ENCODE results near the gene IQCK.
A peak's percentile ranks its signal among the peaks of the same experiment; 100 is the strongest.

IQCK gene

GRCh38 chr16:19883966-19884485, 166.0 kb downstream of the IQCK start:
- Histone ChIP-seq H3K36me3 (ENCODE audit: control insufficient read depth in 1 of 2, insufficient read depth in 2 of 2, low read length in 2 of 2) (no peaks in the 10 kb centered on the region), H3K4me1 (ENCODE audit: control insufficient read depth in 1 of 2, insufficient read depth in 2 of 2, low read length in 2 of 2) (peaks cover 0 to 24% of the 10 kb centered on the region in 2 donors), H3K9me3 (ENCODE audit: control insufficient read depth in 1 of 2, low read length in 2 of 2) (no peaks in the 10 kb centered on the region), H3K27me3 (ENCODE audit: low read depth, low read length) (no peaks in the 10 kb centered on the region), H3K4me3 (ENCODE audit: low read depth in 1 of 2, low read length in 2 of 2) (peak overlapping the region; percentile 48 to 75), H3K27ac (ENCODE audit: low read length) (no peak overlapping the region)

DNA sequence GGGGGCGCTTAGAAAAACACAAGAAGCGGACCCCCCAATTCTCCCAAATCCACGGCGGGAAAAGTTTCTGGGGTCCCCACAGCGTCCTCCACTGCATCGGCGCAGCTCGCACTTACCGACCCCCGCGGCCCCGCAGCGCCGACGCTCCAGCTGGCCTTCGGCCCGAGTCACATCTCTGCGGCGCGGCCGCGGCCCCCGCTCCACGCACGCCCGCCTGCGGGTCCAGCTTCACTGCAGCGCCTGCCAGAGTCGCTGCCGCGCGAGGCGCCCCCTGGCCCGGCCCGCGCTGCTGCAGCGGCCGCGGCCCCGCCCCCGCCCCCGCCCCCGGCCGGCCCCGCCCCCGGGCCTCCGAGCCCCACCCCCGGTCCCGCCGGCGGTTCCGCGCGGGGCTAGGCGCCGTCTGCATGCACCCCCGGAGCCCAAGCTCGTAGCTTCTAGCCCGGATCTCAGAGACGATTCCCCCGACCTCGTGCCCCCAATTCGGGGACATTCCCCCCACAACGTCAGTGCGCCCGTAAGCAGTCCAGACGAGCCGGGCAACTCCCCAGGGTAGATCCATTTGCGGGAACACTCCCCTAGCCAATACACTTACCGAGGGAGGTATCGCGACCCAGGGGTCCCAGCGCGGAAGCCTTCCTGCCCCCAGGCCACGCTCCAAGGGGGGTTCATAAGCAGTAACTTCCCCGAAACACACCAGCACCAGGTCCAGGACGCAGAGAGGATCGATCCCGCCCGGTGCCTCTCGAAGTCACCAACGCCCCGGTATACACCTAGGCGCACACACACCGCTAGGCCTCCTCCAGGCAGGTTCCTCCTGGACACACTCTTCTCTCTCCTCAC, 166.8 kb downstream of the IQCK start, which contains the start of gene GPRC5B:
Gene GPRC5B, minus strand, starts transcription at position 238 of the 840 bp plus-strand sequence. CDS start 12,003 bp downstream, outside the sequence.
- H3K4me3 ChIP-seq (ENCODE audit: low read depth in 1 of 2, low read length in 2 of 2) = peak within 1 kb of the TSS; percentile 71 to 75
- peaks cover 0 to 24% of the 10 kb centered on the region in 2 donors for H3K4me1 ChIP-seq (ENCODE audit: control insufficient read depth in 1 of 2, insufficient read depth in 2 of 2, low read length in 2 of 2)
- no peak within 1 kb of the TSS for H3K27ac ChIP-seq (ENCODE audit: low read length)
- H3K36me3 ChIP-seq (ENCODE audit: control insufficient read depth in 1 of 2, insufficient read depth in 2 of 2, low read length in 2 of 2) = no peaks in the 10 kb centered on the region
- no peaks in the 10 kb centered on the region for H3K9me3 ChIP-seq (ENCODE audit: control insufficient read depth in 1 of 2, low read length in 2 of 2)
- no peaks in the 10 kb centered on the region for H3K27me3 ChIP-seq (ENCODE audit: low read depth, low read length)

DNA sequence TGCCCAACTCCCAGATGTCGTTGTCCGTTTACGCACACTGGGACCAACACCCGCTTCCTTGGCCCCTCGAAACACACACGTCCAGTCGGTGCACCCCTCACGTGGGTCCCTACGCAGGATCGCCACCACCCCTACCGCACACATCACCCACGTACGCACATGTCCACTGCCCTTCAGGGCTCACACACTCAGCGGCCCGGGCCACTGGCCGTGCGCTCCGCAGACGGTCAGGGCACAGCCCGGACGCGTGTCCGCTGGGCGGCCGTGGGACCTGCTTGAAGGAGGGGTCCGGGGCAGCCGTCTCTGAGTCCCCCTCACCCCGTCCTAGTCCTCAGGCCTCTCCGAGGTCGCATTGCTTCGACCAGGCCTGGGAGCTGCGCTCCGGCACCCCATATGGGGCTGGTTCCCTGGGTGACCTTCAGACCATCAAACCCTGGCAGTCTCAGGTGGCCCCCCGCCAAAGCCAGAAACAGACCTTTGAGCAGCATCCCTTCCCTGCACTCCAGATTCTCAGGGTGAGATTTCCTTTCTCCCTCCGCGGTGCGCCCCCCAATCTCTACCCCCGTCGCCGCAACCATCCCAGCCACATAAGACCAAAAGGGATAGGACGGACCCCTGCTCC, 167.5 kb downstream of the IQCK start:
- H3K27ac ChIP-seq (ENCODE audit: low read length) = no peak overlapping the region
- peak overlapping the region; percentile 71 to 75 for H3K4me3 ChIP-seq (ENCODE audit: low read depth in 1 of 2, low read length in 2 of 2)
- H3K27me3 ChIP-seq (ENCODE audit: low read depth, low read length) = no peaks in the 10 kb centered on the region
- H3K9me3 ChIP-seq (ENCODE audit: control insufficient read depth in 1 of 2, low read length in 2 of 2) = no peaks in the 10 kb centered on the region
- H3K36me3 ChIP-seq (ENCODE audit: control insufficient read depth in 1 of 2, insufficient read depth in 2 of 2, low read length in 2 of 2) = no peaks in the 10 kb centered on the region
- peaks cover 0 to 24% of the 10 kb centered on the region in 2 donors for H3K4me1 ChIP-seq (ENCODE audit: control insufficient read depth in 1 of 2, insufficient read depth in 2 of 2, low read length in 2 of 2)

DNA sequence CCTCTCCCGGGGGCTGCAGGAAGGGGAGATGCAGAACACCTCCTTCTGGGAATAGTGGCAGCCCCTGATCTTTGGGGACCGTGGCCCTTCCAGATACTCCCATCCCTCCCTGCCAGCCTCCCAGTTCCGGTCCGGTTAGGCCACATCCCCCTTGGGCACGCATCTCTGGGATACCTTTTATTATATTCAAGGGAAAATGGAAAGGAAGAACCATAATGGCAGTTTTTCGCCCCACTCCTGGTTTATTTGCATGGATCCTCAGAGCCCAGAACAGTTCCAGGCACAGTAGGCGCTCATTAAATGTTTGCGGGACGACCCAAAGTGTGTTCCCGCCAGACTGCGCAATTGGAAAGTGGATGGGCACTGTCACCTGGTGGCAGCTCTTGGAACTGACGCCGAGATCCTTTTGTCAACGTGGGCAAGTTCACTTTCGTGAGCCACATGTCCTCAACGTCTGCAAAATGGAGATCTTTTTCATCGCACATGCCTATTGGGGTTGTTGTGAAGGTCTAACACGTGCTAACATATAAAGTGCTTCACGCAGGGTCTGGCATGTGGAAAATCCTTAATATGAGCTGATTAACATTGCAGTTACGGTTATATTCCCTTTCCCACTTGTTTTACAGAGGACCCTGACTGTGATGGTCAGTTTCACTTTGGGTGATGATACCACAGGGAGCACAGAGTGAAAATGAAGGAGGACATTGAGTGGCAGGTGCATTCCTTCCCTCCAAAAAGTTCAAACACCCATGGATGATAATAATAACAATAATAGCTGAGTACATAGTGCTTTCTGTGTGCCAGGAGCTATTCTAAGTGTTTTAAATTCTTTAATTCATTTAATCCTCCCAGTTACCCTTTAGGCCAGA, 168.2 kb downstream of the IQCK start:
- Histone ChIP-seq H3K4me1 (ENCODE audit: control insufficient read depth in 1 of 2, insufficient read depth in 2 of 2, low read length in 2 of 2) (peaks cover 0 to 24% of the 10 kb centered on the region in 2 donors), H3K4me3 (ENCODE audit: low read depth in 1 of 2, low read length in 2 of 2) (peak overlapping the region; percentile 19 to 75), H3K9me3 (ENCODE audit: control insufficient read depth in 1 of 2, low read length in 2 of 2) (no peaks in the 10 kb centered on the region), H3K36me3 (ENCODE audit: control insufficient read depth in 1 of 2, insufficient read depth in 2 of 2, low read length in 2 of 2) (no peaks in the 10 kb centered on the region), H3K27me3 (ENCODE audit: low read depth, low read length) (no peaks in the 10 kb centered on the region), H3K27ac (ENCODE audit: low read length) (no peak overlapping the region)

DNA sequence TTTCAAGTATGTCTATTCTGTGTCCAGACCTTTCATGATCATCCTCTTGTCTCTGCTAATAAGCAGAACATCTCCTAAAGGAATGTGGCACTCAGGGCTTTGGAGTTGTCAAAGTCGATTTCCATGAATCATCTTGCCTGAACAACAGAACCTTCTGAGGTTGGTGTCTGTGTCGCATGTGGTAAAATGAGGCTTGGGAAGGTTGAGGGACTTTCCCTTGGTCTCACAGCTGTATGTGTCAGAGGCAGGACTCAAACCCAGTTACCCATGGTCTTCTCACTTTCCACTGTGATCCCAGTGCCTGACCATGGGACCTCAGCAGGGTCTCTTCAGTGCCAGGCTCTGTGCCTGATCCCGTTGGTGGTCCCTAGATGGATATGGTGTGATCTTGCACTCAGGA, 170.8 kb downstream of the IQCK start:
- no peak overlapping the region for H3K27ac ChIP-seq (ENCODE audit: low read length)
- no peaks in the 10 kb centered on the region for H3K36me3 ChIP-seq (ENCODE audit: control insufficient read depth in 1 of 2, insufficient read depth in 2 of 2, low read length in 2 of 2)
- no peak overlapping the region for H3K4me3 ChIP-seq (ENCODE audit: low read depth in 1 of 2, low read length in 2 of 2)
- H3K4me1 ChIP-seq (ENCODE audit: control insufficient read depth in 1 of 2, insufficient read depth in 2 of 2, low read length in 2 of 2) = peaks cover 0 to 13% of the 10 kb centered on the region in 2 donors
- H3K27me3 ChIP-seq (ENCODE audit: low read depth, low read length) = no peaks in the 10 kb centered on the region
- no peaks in the 10 kb centered on the region for H3K9me3 ChIP-seq (ENCODE audit: control insufficient read depth in 1 of 2, low read length in 2 of 2)

DNA sequence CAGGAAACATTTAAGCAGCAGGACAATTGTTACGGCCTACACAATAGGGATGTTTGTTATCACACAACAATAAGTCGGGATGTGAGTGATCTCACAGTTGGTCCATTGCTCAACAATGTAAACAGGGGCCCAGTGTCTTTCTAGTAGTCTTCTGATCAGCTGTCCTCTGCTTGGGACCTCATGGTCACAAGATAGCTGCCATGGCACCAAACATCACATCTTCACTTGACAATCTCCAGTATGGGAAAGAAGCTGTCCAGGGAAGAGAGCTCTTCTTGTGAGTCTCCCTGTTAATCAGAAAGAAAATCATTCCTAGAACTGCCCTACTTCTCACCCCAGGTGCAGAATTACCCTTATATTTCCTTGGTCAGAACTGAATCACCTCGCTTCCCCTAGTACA, 172.8 kb downstream of the IQCK start:
- H3K9me3 ChIP-seq (ENCODE audit: control insufficient read depth in 1 of 2, low read length in 2 of 2) = no peaks in the 10 kb centered on the region
- H3K27me3 ChIP-seq (ENCODE audit: low read depth, low read length) = no peaks in the 10 kb centered on the region

DNA sequence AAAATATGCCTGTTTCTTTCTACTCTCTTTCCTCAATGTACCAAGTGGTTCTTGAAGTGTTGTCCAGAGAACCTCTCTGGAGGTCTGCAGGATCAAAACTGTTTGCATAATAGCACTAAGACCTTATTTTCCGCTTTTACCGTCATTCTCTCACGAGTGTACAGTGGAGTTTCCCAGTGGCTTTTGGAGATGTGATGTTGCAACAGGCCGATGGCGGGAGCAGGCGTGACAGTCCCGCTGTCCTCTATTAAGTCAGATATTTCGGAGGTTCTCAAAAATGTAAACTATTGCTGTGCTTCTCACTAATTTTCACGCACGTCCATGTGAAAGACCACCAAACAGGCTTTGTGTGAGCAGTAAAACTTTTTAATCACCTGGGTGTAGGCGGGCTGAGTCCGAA, 174.8 kb downstream of the IQCK start:
- H3K4me3 ChIP-seq (ENCODE audit: low read depth in 1 of 2, low read length in 2 of 2) = no peak overlapping the region
- H3K9me3 ChIP-seq (ENCODE audit: control insufficient read depth in 1 of 2, low read length in 2 of 2) = no peaks in the 10 kb centered on the region
- H3K27me3 ChIP-seq (ENCODE audit: low read depth, low read length) = no peaks in the 10 kb centered on the region
- no peaks in the 10 kb centered on the region for H3K36me3 ChIP-seq (ENCODE audit: control insufficient read depth in 1 of 2, insufficient read depth in 2 of 2, low read length in 2 of 2)
- H3K27ac ChIP-seq (ENCODE audit: low read length) = no peak overlapping the region
- H3K4me1 ChIP-seq (ENCODE audit: control insufficient read depth in 1 of 2, insufficient read depth in 2 of 2, low read length in 2 of 2) = no peaks in the 10 kb centered on the region

More for the DNA sequence above, 172.8 kb downstream of the IQCK start:
- Histone ChIP-seq H3K27ac (ENCODE audit: low read length) (no peak overlapping the region), H3K4me3 (ENCODE audit: low read depth in 1 of 2, low read length in 2 of 2) (no peak overlapping the region), H3K4me1 (ENCODE audit: control insufficient read depth in 1 of 2, insufficient read depth in 2 of 2, low read length in 2 of 2) (peaks cover 0 to 4% of the 10 kb centered on the region in 2 donors), H3K36me3 (ENCODE audit: control insufficient read depth in 1 of 2, insufficient read depth in 2 of 2, low read length in 2 of 2) (no peaks in the 10 kb centered on the region)

DNA sequence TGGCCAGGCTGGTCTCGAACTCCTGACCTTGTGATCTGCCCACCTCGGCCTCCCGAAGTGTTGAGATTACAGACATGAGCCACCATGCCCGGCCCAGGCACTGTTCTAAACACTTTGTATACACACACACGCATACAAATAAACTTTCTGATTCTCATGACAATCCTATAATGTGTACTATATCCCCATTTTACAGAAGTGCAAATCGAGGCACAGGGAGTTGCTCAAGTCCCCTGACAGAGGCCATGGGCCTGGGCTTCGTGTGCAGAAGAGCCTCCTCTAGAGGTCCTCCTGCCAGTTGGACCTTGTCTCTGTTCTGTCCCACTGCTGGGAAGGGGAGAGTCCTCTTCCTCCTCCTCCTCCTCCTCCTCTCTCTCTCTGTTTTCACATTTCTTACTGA, 176.5 kb downstream of the IQCK start:
- no peak overlapping the region for H3K4me3 ChIP-seq (ENCODE audit: low read depth in 1 of 2, low read length in 2 of 2)
- no peaks in the 10 kb centered on the region for H3K4me1 ChIP-seq (ENCODE audit: control insufficient read depth in 1 of 2, insufficient read depth in 2 of 2, low read length in 2 of 2)
- no peaks in the 10 kb centered on the region for H3K27me3 ChIP-seq (ENCODE audit: low read depth, low read length)
- no peaks in the 10 kb centered on the region for H3K9me3 ChIP-seq (ENCODE audit: control insufficient read depth in 1 of 2, low read length in 2 of 2)
- H3K27ac ChIP-seq (ENCODE audit: low read length) = no peak overlapping the region
- H3K36me3 ChIP-seq (ENCODE audit: control insufficient read depth in 1 of 2, insufficient read depth in 2 of 2, low read length in 2 of 2) = no peaks in the 10 kb centered on the region

GRCh38 chr16:19896951-19897350, 178.9 kb downstream of the IQCK start:
- H3K27ac ChIP-seq (ENCODE audit: low read length) = no peak overlapping the region
- H3K9me3 ChIP-seq (ENCODE audit: control insufficient read depth in 1 of 2, low read length in 2 of 2) = no peaks in the 10 kb centered on the region
- no peaks in the 10 kb centered on the region for H3K36me3 ChIP-seq (ENCODE audit: control insufficient read depth in 1 of 2, insufficient read depth in 2 of 2, low read length in 2 of 2)
- no peaks in the 10 kb centered on the region for H3K4me1 ChIP-seq (ENCODE audit: control insufficient read depth in 1 of 2, insufficient read depth in 2 of 2, low read length in 2 of 2)
- H3K4me3 ChIP-seq (ENCODE audit: low read depth in 1 of 2, low read length in 2 of 2) = no peak overlapping the region
- H3K27me3 ChIP-seq (ENCODE audit: low read depth, low read length) = no peaks in the 10 kb centered on the region

DNA sequence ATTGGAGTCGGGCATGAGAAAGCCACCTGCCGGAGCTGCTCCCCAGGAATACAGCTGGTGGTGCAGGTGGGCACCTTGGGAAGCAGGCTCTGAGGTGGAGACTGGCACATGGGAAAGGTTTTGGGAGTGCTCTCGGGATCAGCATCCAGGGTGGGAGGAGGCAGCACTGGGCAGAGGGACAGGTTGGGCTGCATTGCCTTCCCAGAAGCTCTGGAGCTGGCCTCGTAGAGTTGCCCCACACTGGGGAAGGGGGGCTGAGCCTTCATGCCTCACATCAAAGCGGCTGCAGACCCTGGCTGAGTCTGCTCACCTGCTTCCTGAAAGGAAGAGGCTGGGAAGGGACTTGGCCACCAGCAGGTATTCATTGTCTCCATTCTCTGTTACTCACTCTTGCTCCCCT, 180.1 kb downstream of the IQCK start:
- Histone ChIP-seq H3K27ac (ENCODE audit: low read length) (no peak overlapping the region), H3K4me1 (ENCODE audit: control insufficient read depth in 1 of 2, insufficient read depth in 2 of 2, low read length in 2 of 2) (no peaks in the 10 kb centered on the region), H3K36me3 (ENCODE audit: control insufficient read depth in 1 of 2, insufficient read depth in 2 of 2, low read length in 2 of 2) (no peaks in the 10 kb centered on the region), H3K4me3 (ENCODE audit: low read depth in 1 of 2, low read length in 2 of 2) (no peak overlapping the region), H3K9me3 (ENCODE audit: control insufficient read depth in 1 of 2, low read length in 2 of 2) (no peaks in the 10 kb centered on the region), H3K27me3 (ENCODE audit: low read depth, low read length) (no peaks in the 10 kb centered on the region)

Data from muscle layer of duodenum (tissue), 2 donors.